ENCODE measurements around the gene CNTFR. TPM values are rescaled to one million over a fixed set of nuclear protein-coding genes. Genes with fewer than 3 reads are reported as not detected.

The CNTFR gene
- total RNA-seq, 2 donors from 2014 or later: 1.6 to 16.8 TPM

DNA sequence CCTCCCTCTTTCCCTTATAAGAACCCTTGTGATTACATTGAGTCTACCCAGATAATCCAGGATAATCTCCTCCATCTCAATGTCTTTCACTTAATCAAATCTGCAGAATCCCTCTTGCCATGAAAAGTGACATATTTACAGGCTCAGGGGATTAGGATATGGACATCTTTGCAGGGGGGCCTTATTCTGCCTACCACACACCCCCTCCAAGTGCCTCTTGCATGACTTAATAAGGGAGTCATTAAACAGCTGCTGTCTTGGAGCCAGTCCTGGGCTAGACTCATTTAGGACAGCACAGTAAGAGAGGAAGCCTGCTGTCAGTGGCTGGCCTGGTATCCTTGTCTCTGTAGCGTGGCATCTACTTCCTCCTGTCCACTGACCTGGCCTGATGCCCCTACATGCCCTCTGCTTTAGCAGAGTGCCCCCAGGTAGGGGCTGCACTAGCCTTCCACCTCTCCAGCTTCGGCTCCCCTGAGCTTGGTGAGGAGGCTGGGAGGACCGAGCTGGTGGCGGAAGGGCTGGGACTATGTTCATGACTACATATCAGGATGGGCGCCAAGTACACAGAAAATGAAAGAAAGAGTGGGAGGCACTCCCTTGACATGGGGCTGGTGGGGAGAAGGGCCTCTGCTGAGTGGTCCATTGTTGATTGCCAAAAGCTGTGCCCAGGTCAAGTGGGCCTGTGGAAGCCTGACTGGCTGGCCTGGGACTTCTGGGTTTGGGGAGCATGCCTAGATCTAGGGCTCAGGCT, 84.0 kb downstream of the CNTFR start:
- WGBS, 2 donors: 91 to 96% methylated on average over 5 of the region's 5 CpGs
- Histone ChIP-seq H3K4me1 (peaks cover 22% of the 10 kb centered on the region), H3K27me3 (no peaks in the 10 kb centered on the region), H3K27ac (no peak overlapping the region), H3K9me3 (no peaks in the 10 kb centered on the region), H3K36me3 (replicated peaks in 1 of 2; ENCODE audit: insufficient read depth in 1 of 2, low read depth in 2 of 2) (no peaks in the 10 kb centered on the region), H3K4me3 (no peak overlapping the region)
- intact Hi-C loops (cut with DNase I): no loop called here
- DNase-seq: no peak
- ATAC-seq: no peak
- TF ChIP-seq, protein P1, sequence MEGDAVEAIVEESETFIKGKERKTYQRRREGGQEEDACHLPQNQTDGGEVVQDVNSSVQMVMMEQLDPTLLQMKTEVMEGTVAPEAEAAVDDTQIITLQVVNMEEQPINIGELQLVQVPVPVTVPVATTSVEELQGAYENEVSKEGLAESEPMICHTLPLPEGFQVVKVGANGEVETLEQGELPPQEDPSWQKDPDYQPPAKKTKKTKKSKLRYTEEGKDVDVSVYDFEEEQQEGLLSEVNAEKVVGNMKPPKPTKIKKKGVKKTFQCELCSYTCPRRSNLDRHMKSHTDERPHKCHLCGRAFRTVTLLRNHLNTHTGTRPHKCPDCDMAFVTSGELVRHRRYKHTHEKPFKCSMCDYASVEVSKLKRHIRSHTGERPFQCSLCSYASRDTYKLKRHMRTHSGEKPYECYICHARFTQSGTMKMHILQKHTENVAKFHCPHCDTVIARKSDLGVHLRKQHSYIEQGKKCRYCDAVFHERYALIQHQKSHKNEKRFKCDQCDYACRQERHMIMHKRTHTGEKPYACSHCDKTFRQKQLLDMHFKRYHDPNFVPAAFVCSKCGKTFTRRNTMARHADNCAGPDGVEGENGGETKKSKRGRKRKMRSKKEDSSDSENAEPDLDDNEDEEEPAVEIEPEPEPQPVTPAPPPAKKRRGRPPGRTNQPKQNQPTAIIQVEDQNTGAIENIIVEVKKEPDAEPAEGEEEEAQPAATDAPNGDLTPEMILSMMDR (IDR thresholded peaks at IDR 0.05): no peak
- TF ChIP-seq POLR2A (IDR thresholded peaks at IDR 0.05): no peak

DNA sequence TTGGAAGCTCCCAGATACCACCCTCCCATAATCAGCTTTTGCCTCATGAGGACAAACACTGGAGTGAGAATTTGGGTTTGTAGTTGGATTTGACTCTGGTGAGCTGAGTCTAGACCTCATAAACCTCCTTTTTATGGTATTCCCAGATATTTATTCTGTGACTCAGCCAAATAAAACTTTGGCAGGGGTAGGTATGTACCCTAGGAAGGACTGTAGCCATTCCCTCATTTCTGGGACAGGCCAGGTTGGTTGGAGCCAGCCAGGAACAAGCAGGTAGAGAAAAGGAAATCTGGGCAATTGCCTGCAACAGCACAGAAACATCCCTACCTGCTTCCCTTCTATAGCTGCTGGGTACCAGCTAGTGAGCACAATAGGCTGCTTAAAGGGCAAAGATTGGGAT, 86.1 kb downstream of the CNTFR start:
- intact Hi-C loops (cut with DNase I): no loop called here
- H3K4me3 ChIP-seq: no peak overlapping the region
- no peak for DNase-seq
- no peak for TF ChIP-seq POLR2A (IDR thresholded peaks at IDR 0.05)
- TF ChIP-seq, protein P1 (IDR thresholded peaks at IDR 0.05): no peak
- H3K9me3 ChIP-seq: no peaks in the 10 kb centered on the region
- H3K36me3 ChIP-seq (replicated peaks in 1 of 2; ENCODE audit: insufficient read depth in 1 of 2, low read depth in 2 of 2): no peaks in the 10 kb centered on the region
- no peaks in the 10 kb centered on the region for H3K27me3 ChIP-seq
- peak overlapping the region in 2 of 4 donors; percentile 54 to 61 for H3K27ac ChIP-seq
- no peak for ATAC-seq
- peaks cover 22% of the 10 kb centered on the region for H3K4me1 ChIP-seq

DNA sequence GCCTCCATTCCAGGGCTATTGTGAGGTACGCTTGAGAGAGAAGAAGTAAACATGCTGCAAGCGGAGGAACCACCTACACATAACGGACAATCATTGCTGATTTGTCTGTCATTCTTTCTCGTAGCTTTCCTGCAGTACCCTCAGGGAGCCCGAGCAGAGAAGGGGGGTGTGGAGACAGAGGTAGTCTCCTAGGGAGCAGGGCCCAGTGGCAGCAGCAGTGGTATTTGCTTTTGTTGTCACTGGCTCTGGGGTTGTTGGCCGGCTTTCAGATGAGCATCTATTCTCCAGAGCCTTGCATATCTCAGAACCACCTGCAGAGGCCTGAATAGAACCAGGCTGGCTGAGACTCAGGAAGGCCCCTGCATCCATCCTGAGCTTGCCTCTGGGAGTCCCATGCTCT, 86.6 kb downstream of the CNTFR start:
- intact Hi-C loops (cut with DNase I): no loop called here
- no peak for TF ChIP-seq POLR2A (IDR thresholded peaks at IDR 0.05)
- TF ChIP-seq, protein P1 (IDR thresholded peaks at IDR 0.05): no peak
- 45 to 47% methylated on average over 6 of the region's 6 CpGs for WGBS, 2 donors
- no peak overlapping the region for H3K4me3 ChIP-seq
- no peaks in the 10 kb centered on the region for H3K9me3 ChIP-seq
- no peaks in the 10 kb centered on the region for H3K27me3 ChIP-seq
- H3K27ac ChIP-seq: peak overlapping the region in 3 of 4 donors; percentile 39 to 61 (median 54)
- DNase-seq (peak in 3 of 4 donors; percentile 16 to 42 (median 24)), ATAC-seq (peak; percentile 5)
- peaks cover 22% of the 10 kb centered on the region for H3K4me1 ChIP-seq
- H3K36me3 ChIP-seq (replicated peaks in 1 of 2; ENCODE audit: insufficient read depth in 1 of 2, low read depth in 2 of 2): no peaks in the 10 kb centered on the region

DNA sequence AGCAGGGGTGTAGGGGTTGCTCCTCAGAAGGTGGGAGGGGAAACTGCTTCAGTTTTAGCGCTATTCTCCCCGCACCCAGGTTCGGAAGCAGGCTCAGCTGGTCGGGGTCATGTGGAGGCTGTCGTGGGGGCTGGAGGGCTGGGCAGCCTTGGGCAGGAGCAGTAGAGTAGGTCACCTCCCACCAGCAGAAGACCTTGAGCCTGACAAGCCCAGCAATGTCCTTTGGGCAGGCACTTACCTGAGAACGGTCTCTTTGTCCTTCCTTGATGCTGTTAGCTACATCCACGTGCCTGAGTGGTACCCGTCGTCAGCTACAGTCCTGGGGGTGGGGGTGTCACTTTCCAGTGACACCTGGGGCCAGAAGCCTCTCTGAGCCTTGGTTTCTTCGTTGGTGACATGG, 87.1 kb downstream of the CNTFR start:
- Histone ChIP-seq H3K9me3 (no peaks in the 10 kb centered on the region), H3K36me3 (replicated peaks in 1 of 2; ENCODE audit: insufficient read depth in 1 of 2, low read depth in 2 of 2) (no peaks in the 10 kb centered on the region), H3K4me1 (peaks cover 22% of the 10 kb centered on the region), H3K27ac (peak overlapping the region in 3 of 4 donors; percentile 39 to 61 (median 54)), H3K4me3 (no peak overlapping the region), H3K27me3 (no peaks in the 10 kb centered on the region)
- intact Hi-C loops (cut with DNase I): no loop called here
- ATAC-seq: peak; percentile 56
- no peak for TF ChIP-seq POLR2A (IDR thresholded peaks at IDR 0.05)
- TF ChIP-seq, protein P1 (IDR thresholded peaks at IDR 0.05): no peak
- DNase-seq: peak in 2 of 4 donors; percentile 22 to 46
- WGBS, 2 donors: 25 to 33% methylated on average over 7 to 10 of the region's 10 CpGs

Data from body of pancreas (tissue), 4 donors.